GM12874 (cell line): Measurements from ENCODE around the gene IREB2.

Experiments used
- TF ChIP-seq, protein P1 (sequence below): IDR thresholded peaks from 2 replicates; pipeline ENCODE4 v1.5.1; 2011; ENCODE audit warnings: low read depth, mild to moderate bottlenecking, control low read depth, low read length, moderate library complexity; ENCODE audit not compliant: insufficient read depth

IREB2 gene

GRCh38 chr15:78392430-78392829, 45.6 kb upstream of the IREB2 start:
- TF ChIP-seq, protein P1, sequence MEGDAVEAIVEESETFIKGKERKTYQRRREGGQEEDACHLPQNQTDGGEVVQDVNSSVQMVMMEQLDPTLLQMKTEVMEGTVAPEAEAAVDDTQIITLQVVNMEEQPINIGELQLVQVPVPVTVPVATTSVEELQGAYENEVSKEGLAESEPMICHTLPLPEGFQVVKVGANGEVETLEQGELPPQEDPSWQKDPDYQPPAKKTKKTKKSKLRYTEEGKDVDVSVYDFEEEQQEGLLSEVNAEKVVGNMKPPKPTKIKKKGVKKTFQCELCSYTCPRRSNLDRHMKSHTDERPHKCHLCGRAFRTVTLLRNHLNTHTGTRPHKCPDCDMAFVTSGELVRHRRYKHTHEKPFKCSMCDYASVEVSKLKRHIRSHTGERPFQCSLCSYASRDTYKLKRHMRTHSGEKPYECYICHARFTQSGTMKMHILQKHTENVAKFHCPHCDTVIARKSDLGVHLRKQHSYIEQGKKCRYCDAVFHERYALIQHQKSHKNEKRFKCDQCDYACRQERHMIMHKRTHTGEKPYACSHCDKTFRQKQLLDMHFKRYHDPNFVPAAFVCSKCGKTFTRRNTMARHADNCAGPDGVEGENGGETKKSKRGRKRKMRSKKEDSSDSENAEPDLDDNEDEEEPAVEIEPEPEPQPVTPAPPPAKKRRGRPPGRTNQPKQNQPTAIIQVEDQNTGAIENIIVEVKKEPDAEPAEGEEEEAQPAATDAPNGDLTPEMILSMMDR: no peak

- TF ChIP-seq, protein P1: no peak
These were observed 44.9 kb upstream of the IREB2 start for GRCh38 chr15:78393137-78393536.

DNA sequence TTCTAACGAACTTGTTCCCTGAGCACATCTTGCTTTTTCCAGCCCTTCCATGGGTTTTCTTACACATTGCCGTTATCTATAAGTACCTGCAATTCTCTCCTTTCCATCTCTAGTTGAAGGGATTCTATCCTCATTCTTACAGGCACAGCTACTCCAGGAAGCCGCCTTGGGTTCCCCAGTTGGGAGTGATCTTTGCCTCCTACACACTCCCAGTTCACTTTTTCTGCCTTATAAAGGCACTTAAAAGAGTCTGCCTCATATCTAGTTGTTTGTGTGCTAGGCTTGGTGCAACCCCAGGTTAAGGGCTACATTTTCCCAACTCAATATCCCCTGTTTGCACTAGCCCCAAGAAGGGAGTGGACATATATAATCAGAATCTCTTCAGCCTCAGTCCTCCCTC, 44.0 kb upstream of the IREB2 start:
- TF ChIP-seq, protein P1: no peak

- TF ChIP-seq, protein P1: no peak
These were observed 42.9 kb upstream of the IREB2 start for GRCh38 chr15:78394981-78395616.

- TF ChIP-seq, protein P1: no peak
These were observed 41.7 kb upstream of the IREB2 start for GRCh38 chr15:78396186-78396814.

GRCh38 chr15:78396976-78397375, 41.0 kb upstream of the IREB2 start:
- TF ChIP-seq, protein P1: peak; percentile 19; the same call in 1 of the 2 replicates

DNA sequence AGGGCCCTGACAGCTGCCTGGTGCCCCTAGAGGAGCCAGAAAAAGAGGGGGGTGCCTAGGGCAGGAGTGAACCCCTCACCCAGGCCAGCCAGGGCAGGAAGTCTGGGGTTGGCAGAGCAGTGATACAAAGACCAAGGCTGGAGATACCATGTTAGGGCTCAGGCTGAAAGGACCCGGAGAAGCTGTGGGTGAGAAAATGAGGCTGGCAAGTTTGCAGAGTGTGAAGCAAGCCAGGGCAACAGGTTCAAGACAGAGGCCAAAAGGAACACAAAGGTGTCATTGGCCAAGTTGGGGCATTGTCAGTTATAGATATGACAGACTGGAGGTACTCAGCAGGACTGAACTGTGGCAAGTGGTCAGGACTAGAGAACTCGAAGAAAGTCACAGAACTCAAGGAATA, 40.6 kb upstream of the IREB2 start:
- TF ChIP-seq, protein P1: no peak
